Ascending aorta (tissue), 2 donors: ENCODE data around the gene PPP4R2. TPM values are rescaled to one million over a fixed set of nuclear protein-coding genes. Genes with fewer than 3 reads are reported as not detected.

Experiments used
- DNase-seq, 2 donors: peaks; one replicate each; pipeline ENCODE4 v3.0.0-alpha.2; 2019; ENCODE audit warnings: low spot score in 2 of 2
- H3K27ac ChIP-seq, 2 donors: fragments of 200-600 bp; sonication (generic); one replicate each; pipeline ENCODE4 v1.5.1; 2016 to 2017; ENCODE audit warnings: mild to moderate bottlenecking in 1 of 2
- H3K27me3 ChIP-seq: fragments of 200-600 bp; sonication (generic); one replicate; pipeline ENCODE4 v1.5.1; 2017
- H3K36me3 ChIP-seq, 2 donors: fragments of 200-600 bp; sonication (generic); one replicate each; pipeline ENCODE4 v1.5.1; 2016
- H3K4me1 ChIP-seq, 2 donors: fragments of 200-600 bp; sonication (generic); one replicate each; pipeline ENCODE4 v1.5.1; 2016 to 2017; ENCODE audit warnings: mild to moderate bottlenecking in 1 of 2
- H3K4me3 ChIP-seq, 2 donors: fragments of 200-600 bp; sonication (generic); one replicate each; pipeline ENCODE4 v1.5.1; 2016 to 2017; ENCODE audit warnings: mild to moderate bottlenecking in 1 of 2
- H3K9me3 ChIP-seq, 2 donors: fragments of 200-600 bp; sonication (generic); one replicate each; pipeline ENCODE4 v1.5.1; 2016
- CTCF ChIP-seq, 3 experiments: fragments of 200-600 bp in 2 of 3; fragments of 450-650 bp in 1 of 3; sonication (generic) in 2 of 3; IDR thresholded peaks; one replicate each; pipeline ENCODE4 v1.5.1; 2016 to 2019; ENCODE audit warnings: antibody characterized with exemption in 3 of 3, mild to moderate bottlenecking in 1 of 3, moderate library complexity in 1 of 3
- intact Hi-C: fragments of 100-400 bp; cut with DNase I; formaldehyde crosslinking; loops from one replicate; pipeline ENCODE4 v1.15.1; 2023
- total RNA-seq: library from RNA; depleted of rRNA; stranded (reverse); fragments of >200 nt; gene quantifications from one replicate; pipeline ENCODE4 v1.1.0, GENCODE V29; 2016

PPP4R2 gene
- total RNA-seq, 1 donor from 2014 or later: 8.2 TPM

- Histone ChIP-seq H3K27ac (no peak overlapping the region), H3K4me3 (no peak overlapping the region), H3K27me3 (no peaks in the 10 kb centered on the region), H3K36me3 (no peaks in the 10 kb centered on the region), H3K9me3 (no peaks in the 10 kb centered on the region), H3K4me1 (no peaks in the 10 kb centered on the region)
- DNase-seq: no peak
- TF ChIP-seq CTCF (IDR thresholded peaks at IDR 0.05): no peak
- intact Hi-C loops: no loop called here
These were observed 113.9 kb downstream of the PPP4R2 start for GRCh38 chr3:73110530-73110929.

- Histone ChIP-seq H3K27ac (no peak overlapping the region), H3K4me3 (no peak overlapping the region), H3K36me3 (no peaks in the 10 kb centered on the region), H3K4me1 (no peaks in the 10 kb centered on the region), H3K27me3 (no peaks in the 10 kb centered on the region), H3K9me3 (no peaks in the 10 kb centered on the region)
- no peak for TF ChIP-seq CTCF (IDR thresholded peaks at IDR 0.05)
- DNase-seq: no peak
- intact Hi-C loops: no loop called here
These were observed 118.1 kb downstream of the PPP4R2 start for GRCh38 chr3:73114711-73115110.

GRCh38 chr3:73115806-73116205 is 119.2 kb downstream of the PPP4R2 start:
- TF ChIP-seq CTCF (IDR thresholded peaks at IDR 0.05): no peak

More at GRCh38 chr3:73115806-73116205, 119.2 kb downstream of the PPP4R2 start:
- H3K9me3 ChIP-seq: no peaks in the 10 kb centered on the region
- no peaks in the 10 kb centered on the region for H3K4me1 ChIP-seq
- no peak overlapping the region for H3K27ac ChIP-seq
- no peaks in the 10 kb centered on the region for H3K27me3 ChIP-seq
- intact Hi-C loops: no loop called here
- H3K4me3 ChIP-seq: no peak overlapping the region
- H3K36me3 ChIP-seq: no peaks in the 10 kb centered on the region
- DNase-seq: no peak

Other genes with a start within 250 kb of the PPP4R2 start
- 4.2 TPM for gene SHQ1, start 148.4 kb upstream of the PPP4R2 start, total RNA-seq
- gene GXYLT2, start 108.8 kb upstream of the PPP4R2 start, total RNA-seq: 19.5 TPM
- gene EBLN2, start 64.8 kb downstream of the PPP4R2 start, total RNA-seq: 0.53 TPM